CD4-positive, alpha-beta T cell treated with Interferon gamma for 1 hour (primary cell): ENCODE measurements around the gene SERPINI1.
"Not testable (repeated sequence)": the region's sequence is repeated elsewhere in the genome, so short reads cannot be mapped to it uniquely, and the experiment has no call there.

Experiments
- DNase-seq: peaks from one replicate; pipeline ENCODE4 v3.0.0-alpha.2; 2020

Gene SERPINI1

GRCh38 chr3:167798443-167798842, 62.9 kb downstream of the SERPINI1 start:
- no peak for DNase-seq

- no peak for DNase-seq
These were observed 73.4 kb downstream of the SERPINI1 start for GRCh38 chr3:167808910-167809309.

- no peak for DNase-seq
These were observed 74.7 kb downstream of the SERPINI1 start for GRCh38 chr3:167810236-167810635.

GRCh38 chr3:167811031-167811430, 75.5 kb downstream of the SERPINI1 start:
- no peak for DNase-seq

- no peak for DNase-seq
These were observed 77.9 kb downstream of the SERPINI1 start for GRCh38 chr3:167813169-167814123.

GRCh38 chr3:167814441-167814951, 79.0 kb downstream of the SERPINI1 start:
- DNase-seq = no peak

- no peak for DNase-seq
These were observed 81.4 kb downstream of the SERPINI1 start for GRCh38 chr3:167816953-167817352.

- no peak for DNase-seq
These were observed 84.8 kb downstream of the SERPINI1 start for GRCh38 chr3:167820102-167820865.

GRCh38 chr3:167821248-167821805, 85.8 kb downstream of the SERPINI1 start:
- no peak for DNase-seq

GRCh38 chr3:167823738-167824137, 88.2 kb downstream of the SERPINI1 start:
- no peak for DNase-seq

GRCh38 chr3:167827588-167827987, 92.1 kb downstream of the SERPINI1 start:
- not testable (repeated sequence) for DNase-seq

GRCh38 chr3:167829071-167829470, 93.5 kb downstream of the SERPINI1 start:
- no peak for DNase-seq

GRCh38 chr3:167830007-167830406, 94.5 kb downstream of the SERPINI1 start:
- DNase-seq = peak; percentile 20

- no peak for DNase-seq
These were observed 99.8 kb downstream of the SERPINI1 start for GRCh38 chr3:167835359-167835758.

- DNase-seq = no peak
These were observed 100.4 kb downstream of the SERPINI1 start for GRCh38 chr3:167835953-167836352.

GRCh38 chr3:167837466-167837865, 101.9 kb downstream of the SERPINI1 start:
- DNase-seq = no peak

- no peak for DNase-seq
These were observed 104.1 kb downstream of the SERPINI1 start for GRCh38 chr3:167839460-167840134.

GRCh38 chr3:167840247-167840646, 104.7 kb downstream of the SERPINI1 start:
- DNase-seq = no peak

- DNase-seq = no peak
These were observed 108.0 kb downstream of the SERPINI1 start for GRCh38 chr3:167843481-167843880.

- DNase-seq = no peak
These were observed 108.4 kb downstream of the SERPINI1 start for GRCh38 chr3:167843886-167844285.

GRCh38 chr3:167844528-167844927, 109.0 kb downstream of the SERPINI1 start:
- DNase-seq = no peak

GRCh38 chr3:167851171-167851570, 115.7 kb downstream of the SERPINI1 start:
- DNase-seq = no peak

- no peak for DNase-seq
These were observed 116.2 kb downstream of the SERPINI1 start for GRCh38 chr3:167851749-167852148.
